Stimulated activated CD8-positive, alpha-beta memory T cell treated with anti-CD3 and anti-CD28 coated beads, Interleukin-4, amount 100 ng/mL, for 24 hours (primary cell): ENCODE measurements around the gene BANP.
"Not testable (repeated sequence)": the region's sequence is repeated elsewhere in the genome, so short reads cannot be mapped to it uniquely, and the experiment has no call there.

Experiments used
- DNase-seq: peaks from one replicate; pipeline ENCODE4 v3.0.0-alpha.2; 2020; ENCODE audit warnings: low read depth

BANP gene

GRCh38 chr16:88050952-88051660, 99.9 kb downstream of the BANP start:
- DNase-seq, result no peak

DNA sequence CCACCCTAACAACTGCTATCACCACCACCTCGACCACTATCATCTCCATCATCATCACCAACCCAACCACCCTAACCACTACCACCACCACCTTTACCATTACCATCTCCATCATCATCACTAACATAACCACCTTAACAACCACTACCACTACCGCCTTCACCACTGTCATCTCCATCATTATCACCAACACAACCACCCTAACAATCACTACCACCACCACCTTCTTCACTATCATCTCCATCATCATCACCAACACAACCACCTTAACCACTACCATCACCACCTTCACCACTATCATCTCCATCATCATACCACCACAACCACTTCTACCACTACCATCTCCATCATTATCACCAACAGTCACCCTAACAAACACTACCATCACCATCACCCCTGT, 101.4 kb downstream of the BANP start:
- no peak for DNase-seq

DNA sequence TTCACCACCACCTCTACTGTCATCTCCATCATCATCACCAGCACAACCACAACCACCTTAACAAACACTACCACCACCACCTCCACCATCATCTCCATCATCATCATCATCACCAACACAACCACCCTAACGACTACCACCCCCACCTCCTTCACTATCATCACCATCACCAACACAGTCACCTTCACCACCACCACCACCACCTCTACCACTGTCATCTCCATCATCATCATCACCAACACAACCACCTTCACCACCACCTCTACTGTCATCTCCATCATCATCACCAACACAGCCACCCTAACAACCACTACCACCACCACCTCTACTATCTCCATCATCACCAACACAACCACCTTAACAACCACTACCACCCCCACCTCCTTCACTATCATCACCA, 102.2 kb downstream of the BANP start:
- not testable (repeated sequence) for DNase-seq

GRCh38 chr16:88055356-88055755, 104.1 kb downstream of the BANP start:
- no peak for DNase-seq

- no peak for DNase-seq
Measured at GRCh38 chr16:88056212-88056611, 105.0 kb downstream of the BANP start.

DNA sequence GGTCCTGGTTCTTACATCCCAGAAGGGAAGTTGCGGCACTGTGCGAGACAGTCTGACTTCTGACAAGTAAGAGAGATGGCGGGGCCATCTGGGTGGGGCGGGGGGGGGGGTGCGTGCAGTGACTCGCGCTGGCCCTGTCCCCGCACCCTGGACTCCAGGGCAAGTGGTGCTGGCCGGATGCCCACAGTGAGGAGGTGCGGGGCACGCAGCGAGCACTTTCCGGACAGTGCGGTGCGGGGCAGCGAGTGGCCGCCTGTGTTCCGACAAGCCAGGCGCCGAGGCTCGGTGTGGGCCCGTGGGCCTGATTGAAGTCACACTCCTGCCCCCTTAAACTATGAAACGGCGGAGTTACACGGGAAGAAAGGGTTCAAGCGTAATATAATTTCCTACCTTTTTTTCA, 106.4 kb downstream of the BANP start:
- DNase-seq, result no peak

GRCh38 chr16:88058136-88058535, 106.9 kb downstream of the BANP start:
- no peak for DNase-seq

DNA sequence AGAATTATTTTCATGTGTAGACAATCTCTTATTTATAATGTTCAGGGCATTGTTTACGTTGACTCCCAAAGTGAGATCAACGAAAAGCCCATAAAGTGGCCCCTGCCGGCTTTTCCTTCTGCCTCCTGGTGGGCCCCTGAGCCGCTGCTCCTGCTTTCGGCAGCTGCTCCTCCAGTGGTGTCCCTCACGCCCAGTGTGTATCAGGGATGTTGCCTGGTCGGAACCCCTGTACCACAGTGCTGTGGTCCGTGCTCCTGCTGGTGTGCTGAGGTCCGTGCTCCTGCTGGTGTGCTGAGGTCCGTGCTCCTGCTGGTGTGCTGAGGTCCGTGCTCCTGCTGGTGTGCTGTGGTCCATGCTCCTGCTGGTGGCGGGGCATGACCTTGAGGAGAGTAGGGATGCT, 107.6 kb downstream of the BANP start:
- no peak for DNase-seq

DNA sequence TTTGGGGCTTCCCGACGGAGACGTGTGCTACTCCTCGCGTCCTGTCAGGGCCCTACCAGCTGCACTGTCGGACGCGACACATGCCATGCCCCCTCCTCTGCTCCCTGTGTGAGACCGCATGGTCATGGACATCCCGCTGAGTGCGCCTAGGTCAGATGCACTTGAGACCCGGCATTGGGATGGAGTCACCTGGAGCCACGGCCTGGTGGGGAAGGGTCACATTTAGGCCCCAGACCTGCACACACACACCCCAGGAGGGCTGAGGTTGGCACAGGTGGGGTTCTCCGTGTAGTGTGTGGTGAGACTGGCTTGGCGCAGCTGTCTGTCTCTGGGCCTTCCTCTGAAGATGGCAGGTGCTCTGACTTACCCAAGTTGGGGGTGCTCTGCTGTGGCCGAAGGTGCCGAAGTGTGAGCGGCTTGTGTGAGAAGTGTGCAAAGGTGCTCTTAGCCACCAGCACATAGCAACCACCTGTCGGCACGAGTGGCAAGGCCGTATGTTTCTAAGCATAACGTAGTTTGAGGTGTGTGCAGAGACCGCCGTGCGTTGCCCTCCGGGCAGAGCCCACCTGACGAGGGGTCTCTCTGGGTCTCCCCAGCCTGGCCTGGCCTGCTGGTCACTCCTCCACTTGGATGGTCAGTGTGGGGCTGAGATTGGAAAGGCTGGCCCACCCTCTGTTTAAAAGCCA, 108.6 kb downstream of the BANP start:
- no peak for DNase-seq

- no peak for DNase-seq
Measured at GRCh38 chr16:88060524-88061219, 109.4 kb downstream of the BANP start.

GRCh38 chr16:88061346-88062110, 110.3 kb downstream of the BANP start:
- DNase-seq, result no peak

DNA sequence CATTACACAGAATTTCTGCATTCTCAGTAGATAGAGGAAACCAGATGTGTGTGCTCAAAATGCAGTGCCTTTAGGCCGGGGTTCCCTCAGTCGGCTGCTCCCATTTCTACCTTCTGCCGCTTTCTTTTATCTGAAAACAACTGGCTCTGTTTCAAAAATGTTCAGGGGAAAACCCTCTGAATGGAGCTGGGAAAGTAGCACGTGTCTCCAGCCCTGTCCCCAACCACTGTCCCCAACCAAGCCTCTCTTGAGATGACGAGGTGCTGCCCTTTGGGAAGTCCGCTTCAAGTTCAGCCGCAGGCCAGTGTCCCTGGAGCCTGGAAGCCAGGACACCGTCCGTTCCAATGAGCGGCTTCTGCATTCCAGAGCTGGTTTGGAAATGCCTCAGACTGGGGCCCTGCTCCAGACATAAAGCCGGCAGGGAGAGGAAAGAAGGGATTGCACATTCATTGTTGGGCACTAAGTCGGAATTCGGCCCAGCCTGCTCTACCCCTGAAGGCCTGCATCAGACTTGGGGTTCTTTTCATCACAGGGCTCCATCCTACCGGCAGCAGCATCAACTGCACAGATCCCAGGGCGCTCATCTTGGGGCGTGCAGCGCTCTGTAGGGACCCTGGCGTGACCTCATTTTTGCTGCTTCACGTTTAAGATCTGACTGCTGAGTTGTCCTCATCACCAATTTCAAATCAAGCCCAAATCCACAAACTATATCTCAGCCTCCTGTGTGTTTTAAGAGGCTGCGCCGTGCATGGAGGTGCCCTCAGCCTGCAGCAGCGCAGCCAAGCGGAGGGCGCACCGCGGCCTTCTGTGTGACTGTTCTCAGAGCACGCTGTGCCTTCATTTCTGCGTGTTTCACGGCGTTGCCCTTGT, 111.3 kb downstream of the BANP start:
- no peak for DNase-seq

- DNase-seq, result no peak
Measured at GRCh38 chr16:88063211-88063773, 112.1 kb downstream of the BANP start.

- DNase-seq, result no peak
Measured at GRCh38 chr16:88064011-88064888, 113.0 kb downstream of the BANP start.

DNA sequence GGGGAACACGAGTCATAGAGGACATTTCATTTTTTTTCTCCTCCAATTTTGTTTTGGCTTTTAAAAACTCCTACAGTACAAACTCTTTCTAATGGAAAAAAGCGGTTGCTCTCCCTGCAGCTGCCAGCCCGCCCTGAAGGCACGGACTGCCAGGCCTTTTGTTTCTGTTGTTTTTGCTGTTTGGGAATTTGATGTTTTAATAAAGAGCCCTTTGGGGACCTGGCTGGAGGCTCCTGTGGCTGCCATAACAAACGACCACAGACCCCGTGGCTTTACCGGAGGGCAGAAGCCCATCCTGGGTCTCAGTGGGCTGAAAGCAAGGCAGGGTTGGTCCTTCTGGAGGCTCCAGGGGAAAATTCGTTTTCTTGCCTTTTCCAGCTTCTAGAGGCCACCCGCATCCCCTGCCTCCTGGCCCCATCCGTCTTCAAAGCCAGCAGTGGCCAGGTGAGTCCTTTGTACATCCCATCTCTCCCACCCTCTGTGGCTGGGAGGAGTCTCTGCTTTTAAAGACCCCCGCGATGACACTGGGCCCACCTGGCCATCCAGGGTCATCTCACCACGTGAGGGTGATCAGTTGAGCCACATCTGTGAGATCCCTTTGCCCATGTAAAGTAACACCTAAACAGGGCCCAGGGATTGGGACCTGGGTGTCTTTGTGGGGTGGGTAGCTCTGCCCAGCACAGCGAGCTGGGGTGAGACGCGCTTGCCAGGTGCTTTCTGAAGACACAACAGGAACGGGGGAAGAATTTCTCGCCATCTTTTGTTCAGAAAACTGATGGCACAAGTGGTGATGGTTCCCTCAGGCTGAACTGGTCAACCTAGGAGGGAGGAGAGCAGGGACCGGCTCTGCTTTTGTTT, 113.9 kb downstream of the BANP start:
- no peak for DNase-seq

DNA sequence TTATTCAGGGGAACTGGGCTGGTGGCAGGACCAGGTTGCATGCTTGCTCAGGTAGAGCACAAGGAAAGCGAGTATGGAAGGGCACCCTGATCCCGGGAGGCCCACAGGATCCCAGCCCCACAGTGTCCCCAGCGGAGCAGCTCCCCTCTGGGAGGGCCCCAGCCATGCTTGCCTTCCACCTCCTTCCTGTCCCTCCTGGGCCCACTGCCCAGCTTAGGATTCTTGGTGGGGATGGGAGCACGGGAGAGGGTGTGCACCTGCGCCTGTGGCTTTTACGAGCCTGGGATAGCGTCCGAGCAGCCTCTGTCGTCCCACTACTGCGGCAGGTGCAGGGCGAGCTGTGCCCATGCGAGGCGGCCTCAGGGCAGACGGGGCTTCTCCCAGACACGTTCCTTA, 114.5 kb downstream of the BANP start:
- no peak for DNase-seq

DNA sequence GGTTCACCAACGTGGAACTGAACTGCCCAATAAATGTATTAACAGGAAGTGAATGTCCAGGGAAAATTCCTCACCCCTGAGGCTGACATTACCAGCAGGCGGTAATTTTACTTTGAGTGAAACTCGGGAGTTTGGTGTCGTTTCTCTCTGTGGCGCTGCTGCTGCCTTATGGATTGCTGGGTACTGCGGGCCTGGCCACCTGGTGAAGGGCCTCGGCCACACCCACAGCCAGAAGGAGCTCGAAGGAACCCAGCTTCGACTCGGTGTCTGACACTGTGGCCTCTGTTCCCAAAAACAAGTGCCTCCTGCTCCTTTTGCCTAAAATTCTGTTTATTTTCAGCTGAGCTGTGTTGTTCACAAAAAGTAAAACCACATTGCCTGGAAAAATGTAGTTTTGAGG, 115.0 kb downstream of the BANP start:
- no peak for DNase-seq

GRCh38 chr16:88066680-88067529, 115.7 kb downstream of the BANP start:
- no peak for DNase-seq
